ENCODE data around the gene GALNT15.

The GALNT15 gene

DNA sequence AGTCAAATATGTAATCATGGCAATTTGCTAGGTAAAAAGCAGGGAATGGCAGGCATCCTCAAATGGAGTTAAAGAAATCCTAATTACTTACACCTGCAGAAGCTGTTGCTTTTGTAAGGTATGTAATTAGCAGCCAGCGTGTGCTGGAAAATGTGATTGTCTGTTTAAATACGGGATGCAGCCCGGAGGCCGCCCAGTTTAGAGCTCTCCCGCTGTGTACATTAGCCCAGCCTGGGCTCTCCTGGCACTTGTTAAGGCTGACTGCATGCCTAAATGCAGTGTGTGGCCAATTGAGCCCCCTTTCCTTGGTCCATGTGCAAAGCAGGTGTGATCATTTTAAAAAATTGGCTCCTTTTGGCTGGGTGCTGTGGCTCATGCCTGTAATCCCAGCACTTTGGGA, 81.2 kb downstream of the GALNT15 start:
- no peak for DNase-seq

DNA sequence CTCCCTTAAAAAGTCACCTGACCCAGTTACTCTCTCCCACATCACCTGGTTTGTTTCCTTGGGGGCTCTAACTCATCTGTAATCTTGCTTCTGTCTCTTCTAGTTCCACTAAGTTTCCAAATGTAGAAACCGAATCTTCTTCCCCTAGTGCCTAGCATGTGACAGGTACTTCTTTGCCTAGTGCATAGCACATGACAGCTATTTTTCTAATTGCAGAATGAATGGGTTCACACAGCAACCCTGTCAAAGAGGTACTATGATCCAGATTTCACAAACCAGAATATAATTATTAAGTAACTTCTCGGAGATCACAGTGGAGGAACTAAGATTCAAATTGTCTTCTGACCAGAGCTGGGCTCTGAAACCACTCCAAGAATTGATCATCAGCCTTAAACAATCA, 82.8 kb downstream of the GALNT15 start:
- DNase-seq: no peak

DNA sequence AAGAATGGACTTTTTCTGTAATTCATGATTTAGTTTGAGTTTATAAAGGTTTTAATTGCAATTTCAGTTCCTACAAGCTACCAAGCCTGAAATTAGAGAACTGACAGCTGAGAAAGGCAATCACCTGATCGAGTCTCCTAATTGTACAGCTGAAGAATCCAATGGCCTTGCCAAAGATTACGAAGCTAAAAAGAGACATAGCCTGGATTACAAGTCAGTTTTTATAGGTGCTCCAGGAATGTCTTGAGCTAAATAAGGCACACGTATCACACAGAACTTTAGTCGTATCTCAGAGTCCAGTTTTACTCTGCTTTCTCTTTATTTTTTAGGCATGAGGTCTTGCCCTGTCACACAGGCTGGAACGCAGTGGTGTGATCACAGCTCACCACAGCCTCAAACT, 83.7 kb downstream of the GALNT15 start:
- no peak for DNase-seq

DNA sequence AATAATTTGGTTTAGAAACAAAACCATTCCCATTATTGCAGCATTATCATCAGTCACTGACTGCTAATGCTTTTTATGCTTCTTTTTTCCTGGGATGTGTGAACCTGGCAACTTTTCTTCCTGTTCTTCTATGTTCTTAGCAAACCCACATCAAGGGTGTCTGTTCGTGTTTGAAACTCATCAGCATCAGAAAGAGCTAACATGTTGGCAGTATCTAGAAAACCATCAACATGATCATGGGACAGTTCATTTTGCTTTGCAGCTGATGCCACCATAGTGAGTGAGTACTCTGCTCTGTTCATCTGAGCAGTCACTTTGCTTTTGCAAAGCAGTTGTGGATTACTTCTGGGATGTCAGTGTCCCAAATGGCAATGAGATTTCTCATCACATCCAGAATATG, 84.4 kb downstream of the GALNT15 start:
- no peak for DNase-seq

DNA sequence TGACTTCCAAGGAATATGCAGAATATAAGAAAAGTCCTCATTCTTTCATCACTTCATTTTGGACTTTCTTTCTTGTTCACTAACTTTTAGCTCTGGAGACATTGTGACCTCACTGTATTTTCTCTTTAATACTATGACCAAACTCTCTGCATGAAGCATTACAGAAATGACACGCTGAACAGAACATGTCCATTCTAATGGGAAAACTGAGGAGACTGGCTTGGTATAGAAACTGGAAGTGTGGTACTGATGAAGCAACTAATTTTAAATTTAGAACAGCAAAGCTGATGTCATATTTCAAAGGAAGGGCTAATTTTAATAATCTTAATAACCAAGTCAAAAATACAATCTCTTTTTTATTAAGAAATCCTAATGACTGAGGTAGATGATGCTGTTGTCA, 85.6 kb downstream of the GALNT15 start:
- no peak for DNase-seq

DNA sequence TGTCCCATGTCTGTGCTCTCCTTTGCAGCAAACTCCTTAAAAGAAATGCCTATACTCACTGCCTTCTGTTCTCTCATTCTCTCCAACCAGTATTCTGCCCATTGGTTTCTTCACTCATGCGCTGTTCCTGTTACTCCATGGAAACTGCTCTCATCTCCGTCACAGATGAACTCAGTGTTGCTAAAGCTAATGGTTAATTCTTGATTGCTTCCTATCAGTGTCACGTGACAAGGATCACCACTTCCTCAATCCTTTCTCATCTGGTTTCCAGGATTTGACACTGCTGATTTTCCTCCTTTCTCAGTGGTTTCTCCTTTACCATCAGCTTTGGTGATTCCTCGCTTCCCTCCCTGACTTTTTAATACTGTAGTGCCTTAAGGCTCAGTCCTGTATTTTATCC, 87.7 kb downstream of the GALNT15 start:
- DNase-seq: no peak

DNA sequence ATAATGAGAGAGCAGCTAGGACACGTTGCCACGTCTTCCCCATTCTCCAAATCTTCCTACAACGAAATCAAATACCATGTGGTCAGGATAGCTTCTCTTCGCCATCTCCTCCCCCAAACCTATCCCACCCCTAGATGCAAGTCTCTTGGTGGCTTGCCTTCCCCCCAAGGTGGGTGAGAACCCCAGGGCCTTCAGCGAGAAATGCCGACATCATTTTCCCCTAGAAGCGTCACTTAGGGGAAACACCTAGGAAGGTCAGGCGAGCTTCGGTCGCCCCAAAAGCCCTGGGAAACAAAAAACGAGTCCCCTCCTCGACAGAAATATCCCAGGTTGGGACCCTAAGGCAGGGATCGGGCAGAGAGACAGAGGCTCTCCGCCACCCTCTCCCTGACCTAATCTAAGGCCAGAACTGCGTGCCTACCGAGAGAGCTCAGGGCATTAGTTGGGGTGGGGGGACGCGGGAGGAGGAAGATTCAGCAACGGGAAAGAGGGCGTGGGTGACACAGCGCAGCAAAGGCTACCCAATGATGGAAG, 89.8 kb downstream of the GALNT15 start:
- no peak for DNase-seq

DNA sequence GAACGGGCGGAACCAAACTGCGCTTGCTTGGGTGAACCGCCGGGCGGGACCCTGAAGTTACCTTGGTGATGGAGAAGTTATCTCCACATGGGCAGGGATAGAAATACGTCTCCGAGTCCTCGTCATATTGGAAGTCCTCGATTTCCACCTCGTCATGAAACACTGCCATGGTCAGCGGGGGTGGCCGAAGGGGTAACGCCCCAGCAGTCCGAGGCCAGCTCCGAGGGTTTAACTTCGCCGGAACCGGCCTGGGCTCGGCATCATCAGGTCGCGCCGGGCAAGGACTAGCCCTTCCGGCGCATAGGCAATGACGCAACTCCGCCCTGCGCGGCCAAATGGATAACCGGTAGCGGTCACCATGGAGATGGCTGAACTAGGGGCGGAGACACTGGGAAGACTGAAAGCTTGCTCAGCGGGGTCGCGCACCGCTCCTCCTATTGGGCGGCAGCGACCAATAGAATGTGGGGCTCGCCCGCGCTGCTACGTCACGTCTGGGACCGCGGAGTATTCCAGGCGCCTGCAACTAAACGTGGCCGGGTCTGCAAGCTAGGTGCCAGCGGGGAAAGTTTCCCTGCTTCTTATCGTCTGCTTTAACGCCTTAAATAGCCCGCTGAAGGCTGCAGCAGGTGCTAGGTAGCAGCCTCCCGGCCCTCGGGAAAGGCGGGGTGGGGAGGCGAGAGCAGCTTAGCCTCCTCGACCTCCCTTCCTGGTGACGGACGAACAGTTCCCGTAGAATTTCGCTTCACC, 90.4 kb downstream of the GALNT15 start, which contains the start of the genes DPH3 and OXNAD1:
Gene DPH3 (minus strand): TSS at position 236 of the 747 bp plus-strand sequence. CDS start 67 bp downstream, at position 169.
Gene OXNAD1 (plus strand): TSS at position 505 of the 747 bp plus-strand sequence. CDS start 5,741 bp downstream, outside the sequence.
- peak; percentile 97 for DNase-seq

DNA sequence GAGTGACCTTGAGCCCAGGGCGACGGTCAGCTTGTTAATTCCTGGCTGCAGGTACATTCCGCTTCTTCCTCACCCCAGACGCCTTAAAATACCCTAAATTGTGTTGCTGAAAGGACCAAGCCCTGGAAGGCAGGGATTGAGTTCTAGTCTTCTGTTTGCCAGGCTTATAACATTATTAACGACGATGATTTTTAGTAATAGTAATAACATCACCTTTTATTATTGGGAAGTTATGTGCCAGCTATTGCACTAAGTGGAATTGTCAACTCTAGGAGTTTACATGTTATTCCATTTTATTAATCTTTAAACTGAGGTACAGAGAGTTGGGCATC, 90.9 kb downstream of the GALNT15 start:
- no peak for DNase-seq

DNA sequence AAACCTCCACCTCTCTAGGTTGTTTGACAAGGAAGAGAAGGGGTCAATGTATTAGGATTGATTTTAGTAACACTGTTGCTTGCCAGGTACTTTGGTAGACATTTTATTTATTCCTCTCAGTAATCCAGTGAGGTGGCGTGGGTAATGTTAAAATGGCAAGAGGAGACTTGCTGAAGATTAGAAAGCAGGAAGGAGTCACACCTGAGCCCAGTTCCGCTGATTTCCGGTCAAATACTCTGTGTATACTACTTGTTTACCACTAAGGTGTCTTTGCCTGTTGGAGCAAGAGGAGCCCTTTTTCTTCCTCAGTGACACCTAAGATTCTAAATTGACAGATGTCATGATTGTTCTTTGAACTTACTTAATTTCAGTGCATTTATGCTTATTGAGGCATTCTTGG, 92.2 kb downstream of the GALNT15 start:
- no peak for DNase-seq

DNA sequence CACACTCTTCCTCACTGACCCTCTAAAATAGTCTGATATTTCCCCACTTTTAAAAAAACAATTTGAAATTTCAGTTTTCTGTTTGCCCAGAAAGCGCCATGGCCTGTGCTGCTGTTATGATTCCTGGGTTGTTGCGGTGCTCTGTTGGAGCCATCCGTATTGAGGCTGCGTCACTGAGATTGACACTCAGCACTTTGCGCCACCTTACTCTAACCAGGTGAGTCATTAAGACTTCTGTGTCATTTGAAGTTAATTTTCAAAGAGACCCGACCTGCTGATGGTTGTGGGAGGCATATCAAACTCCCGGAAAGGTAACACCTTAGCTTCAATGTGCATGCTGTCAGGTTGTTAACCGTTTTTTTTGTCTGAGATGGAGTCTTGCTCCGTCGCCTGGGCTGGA, 96.4 kb downstream of the GALNT15 start:
- DNase-seq: no peak

DNA sequence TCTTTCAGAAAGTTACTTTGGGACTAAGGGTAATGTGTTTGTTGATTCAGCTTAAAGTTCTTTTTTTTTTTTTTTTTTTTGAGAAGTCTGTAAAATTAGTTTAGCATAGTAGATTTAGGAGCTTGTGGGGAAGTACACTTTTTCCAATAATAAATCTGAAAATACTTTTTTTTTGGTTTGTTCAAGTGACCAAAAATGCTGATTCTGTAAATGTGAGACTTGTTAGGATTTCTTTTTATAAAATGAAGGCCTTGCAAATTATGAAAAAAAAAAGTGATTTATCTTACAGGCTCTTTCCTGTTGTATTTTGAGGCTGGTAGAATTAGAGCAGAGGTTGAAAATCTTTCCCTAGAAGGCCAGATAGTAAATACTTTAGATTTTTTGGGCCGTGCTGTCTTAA, 98.1 kb downstream of the GALNT15 start:
- DNase-seq: no peak

DNA sequence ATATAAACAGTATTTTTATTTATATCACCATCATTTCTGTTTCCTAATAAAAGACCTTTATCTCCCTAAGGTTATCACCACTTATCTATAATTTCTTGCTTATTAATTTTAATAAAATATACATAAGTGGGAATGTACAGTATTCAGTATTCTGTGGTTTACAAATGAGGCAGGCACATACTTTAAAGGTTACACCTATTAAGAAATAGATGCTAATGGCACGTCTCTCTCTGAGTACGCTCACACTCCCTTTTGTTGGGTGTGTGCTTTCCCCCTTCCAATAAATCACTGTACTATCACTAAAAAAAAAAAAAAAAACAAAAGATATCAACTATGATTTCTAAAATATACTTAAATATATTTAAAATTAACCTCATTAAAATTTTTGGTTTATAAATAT, 99.4 kb downstream of the GALNT15 start:
- no peak for DNase-seq

DNA sequence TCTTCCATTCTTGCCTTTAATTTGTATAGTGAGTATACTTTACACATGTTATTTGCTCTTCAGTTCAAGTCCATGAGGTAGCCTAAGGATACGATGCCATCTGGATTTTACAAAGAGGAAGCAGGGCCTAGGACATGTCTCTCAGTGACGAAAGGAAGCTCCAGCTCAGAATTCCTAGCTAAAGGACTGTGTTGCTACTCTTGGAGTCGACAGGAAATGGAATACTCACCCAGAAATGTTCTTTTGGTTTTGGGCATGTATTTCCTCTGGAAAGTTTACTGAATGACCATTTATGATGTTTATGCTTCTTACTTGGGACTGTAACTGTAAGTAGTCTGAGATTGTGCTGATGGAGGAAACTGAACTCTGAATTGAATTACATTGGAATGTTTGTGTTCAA, 103.0 kb downstream of the GALNT15 start:
- no peak for DNase-seq

DNA sequence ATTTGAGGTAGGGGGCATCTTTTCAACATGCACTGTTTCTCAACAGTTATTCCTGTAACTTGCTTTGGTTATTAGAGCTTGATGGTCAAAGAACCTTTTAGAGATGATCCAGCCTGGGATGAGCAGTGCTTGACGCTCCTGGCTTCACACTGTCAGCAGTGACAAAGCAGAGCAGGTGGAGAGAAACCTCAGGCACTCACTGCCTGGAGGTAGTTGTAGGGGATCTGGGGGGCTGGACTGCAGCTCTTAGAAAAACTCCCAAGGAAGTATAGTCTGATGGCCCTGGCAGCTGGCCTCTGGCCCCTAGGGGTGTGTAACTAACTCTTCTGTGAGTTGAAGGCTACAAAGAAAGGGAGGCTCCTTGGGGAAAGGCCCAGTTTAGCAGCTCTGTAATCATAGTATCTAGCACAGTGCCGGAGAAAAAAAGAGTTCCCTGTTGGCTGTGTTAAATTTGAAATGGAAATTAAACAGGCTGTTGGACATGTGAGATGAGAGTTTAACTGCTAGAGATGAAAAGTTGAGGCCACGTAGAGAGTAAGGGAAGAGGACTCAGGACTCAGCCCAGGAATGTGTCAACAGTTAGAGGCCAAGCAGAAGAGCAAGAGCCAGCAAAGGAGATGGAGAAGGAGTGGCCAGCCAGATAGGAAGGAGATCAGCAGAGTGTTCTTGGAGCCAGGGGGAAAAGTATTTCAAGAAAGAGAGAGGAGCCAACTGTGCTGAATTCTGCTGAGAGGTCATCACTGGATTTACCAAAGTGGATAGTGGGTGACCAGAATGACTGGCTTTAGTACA, 104.7 kb downstream of the GALNT15 start:
- no peak for DNase-seq

DNA sequence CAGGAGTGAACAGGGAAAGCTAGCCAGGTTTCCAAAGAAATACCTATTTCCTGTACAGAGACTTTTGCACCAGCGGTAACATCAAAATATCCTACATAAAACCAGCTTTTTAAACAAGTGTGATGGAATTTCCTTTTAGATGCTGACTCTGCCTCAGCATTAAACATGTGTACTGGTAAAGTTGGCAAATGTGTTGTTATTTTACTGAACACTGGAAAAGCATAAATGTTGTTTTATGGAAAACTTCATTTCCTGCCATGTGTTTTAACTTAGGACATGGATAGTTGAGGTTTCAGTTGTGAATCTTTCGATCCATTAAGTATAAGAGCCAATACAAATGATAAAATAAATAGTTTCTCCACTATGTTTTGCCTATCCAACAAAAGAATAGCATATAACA, 106.2 kb downstream of the GALNT15 start:
- no peak for DNase-seq
